ENCODE measurements around the gene CCNI. TPM values are rescaled to one million over a fixed set of nuclear protein-coding genes. Genes with fewer than 3 reads are reported as not detected.

Gene CCNI
- polyA plus RNA-seq, 2 donors = 70.0 to 112 TPM

- Histone ChIP-seq H3K27ac (ENCODE audit: low read depth in 2 of 2, low read length in 1 of 2) (no peak overlapping the region), H3K4me1 (ENCODE audit: control insufficient read depth in 2 of 2, insufficient read depth in 2 of 2, low read length in 1 of 2) (no peaks in the 10 kb centered on the region), H3K27me3 (ENCODE audit: control insufficient read depth in 1 of 2, insufficient read depth in 2 of 2, low read length in 2 of 2) (no peaks in the 10 kb centered on the region), H3K9me3 (ENCODE audit: control insufficient read depth in 2 of 2, insufficient read depth in 1 of 2, low read depth in 1 of 2, low read length in 1 of 2) (no peaks in the 10 kb centered on the region), H3K4me3 (ENCODE audit: low read depth in 1 of 2, low read length in 2 of 2) (no peak overlapping the region), H3K36me3 (ENCODE audit: control insufficient read depth in 2 of 2, insufficient read depth in 2 of 2, low read length in 1 of 2) (peaks cover 0 to 2% of the 10 kb centered on the region in 2 donors)
- 78 to 83% methylated on average over 1 of the region's 1 CpG for WGBS, 2 donors
Observed at GRCh38 chr4:77014256-77014655, 61.5 kb downstream of the CCNI start.

GRCh38 chr4:77012726-77013125, 63.1 kb downstream of the CCNI start:
- H3K9me3 ChIP-seq (ENCODE audit: control insufficient read depth in 2 of 2, insufficient read depth in 1 of 2, low read depth in 1 of 2, low read length in 1 of 2) = no peaks in the 10 kb centered on the region
- H3K4me3 ChIP-seq (ENCODE audit: low read depth in 1 of 2, low read length in 2 of 2) = no peak overlapping the region
- no peaks in the 10 kb centered on the region for H3K27me3 ChIP-seq (ENCODE audit: control insufficient read depth in 1 of 2, insufficient read depth in 2 of 2, low read length in 2 of 2)
- no peak overlapping the region for H3K27ac ChIP-seq (ENCODE audit: low read depth in 2 of 2, low read length in 1 of 2)
- peaks cover 0 to 2% of the 10 kb centered on the region in 2 donors for H3K36me3 ChIP-seq (ENCODE audit: control insufficient read depth in 2 of 2, insufficient read depth in 2 of 2, low read length in 1 of 2)
- no peaks in the 10 kb centered on the region for H3K4me1 ChIP-seq (ENCODE audit: control insufficient read depth in 2 of 2, insufficient read depth in 2 of 2, low read length in 1 of 2)
- WGBS, 2 donors = 72 to 76% methylated on average over 5 of the region's 5 CpGs

GRCh38 chr4:77010841-77011354, 64.9 kb downstream of the CCNI start:
- H3K4me3 ChIP-seq (ENCODE audit: low read depth in 1 of 2, low read length in 2 of 2) = no peak overlapping the region
- no peaks in the 10 kb centered on the region for H3K36me3 ChIP-seq (ENCODE audit: control insufficient read depth in 2 of 2, insufficient read depth in 2 of 2, low read length in 1 of 2)
- no peaks in the 10 kb centered on the region for H3K9me3 ChIP-seq (ENCODE audit: control insufficient read depth in 2 of 2, insufficient read depth in 1 of 2, low read depth in 1 of 2, low read length in 1 of 2)
- H3K27me3 ChIP-seq (ENCODE audit: control insufficient read depth in 1 of 2, insufficient read depth in 2 of 2, low read length in 2 of 2) = no peaks in the 10 kb centered on the region
- H3K27ac ChIP-seq (ENCODE audit: low read depth in 2 of 2, low read length in 1 of 2) = no peak overlapping the region
- peaks cover 0 to 3% of the 10 kb centered on the region in 2 donors for H3K4me1 ChIP-seq (ENCODE audit: control insufficient read depth in 2 of 2, insufficient read depth in 2 of 2, low read length in 1 of 2)
- WGBS, 2 donors = 89 to 93% methylated on average over 3 of the region's 3 CpGs

- peaks cover 0 to 3% of the 10 kb centered on the region in 2 donors for H3K4me1 ChIP-seq (ENCODE audit: control insufficient read depth in 2 of 2, insufficient read depth in 2 of 2, low read length in 1 of 2)
- no peaks in the 10 kb centered on the region for H3K27me3 ChIP-seq (ENCODE audit: control insufficient read depth in 1 of 2, insufficient read depth in 2 of 2, low read length in 2 of 2)
- H3K27ac ChIP-seq (ENCODE audit: low read depth in 2 of 2, low read length in 1 of 2) = no peak overlapping the region
- no peaks in the 10 kb centered on the region for H3K9me3 ChIP-seq (ENCODE audit: control insufficient read depth in 2 of 2, insufficient read depth in 1 of 2, low read depth in 1 of 2, low read length in 1 of 2)
- H3K36me3 ChIP-seq (ENCODE audit: control insufficient read depth in 2 of 2, insufficient read depth in 2 of 2, low read length in 1 of 2) = no peaks in the 10 kb centered on the region
- no peak overlapping the region for H3K4me3 ChIP-seq (ENCODE audit: low read depth in 1 of 2, low read length in 2 of 2)
Observed at GRCh38 chr4:77009511-77010115, 66.2 kb downstream of the CCNI start.

- Histone ChIP-seq H3K9me3 (ENCODE audit: control insufficient read depth in 2 of 2, insufficient read depth in 1 of 2, low read depth in 1 of 2, low read length in 1 of 2) (no peaks in the 10 kb centered on the region), H3K27me3 (ENCODE audit: control insufficient read depth in 1 of 2, insufficient read depth in 2 of 2, low read length in 2 of 2) (no peaks in the 10 kb centered on the region), H3K4me1 (ENCODE audit: control insufficient read depth in 2 of 2, insufficient read depth in 2 of 2, low read length in 1 of 2) (peaks cover 0 to 3% of the 10 kb centered on the region in 2 donors), H3K36me3 (ENCODE audit: control insufficient read depth in 2 of 2, insufficient read depth in 2 of 2, low read length in 1 of 2) (no peaks in the 10 kb centered on the region), H3K4me3 (ENCODE audit: low read depth in 1 of 2, low read length in 2 of 2) (no peak overlapping the region), H3K27ac (ENCODE audit: low read depth in 2 of 2, low read length in 1 of 2) (no peak overlapping the region)
- 12 to 30% methylated on average over 1 of the region's 1 CpG for WGBS, 2 donors
Observed at GRCh38 chr4:77007358-77008230, 68.2 kb downstream of the CCNI start.

GRCh38 chr4:77006753-77007353, 68.9 kb downstream of the CCNI start:
- WGBS, 2 donors = 65 to 82% methylated on average over 4 of the region's 4 CpGs
- no peaks in the 10 kb centered on the region for H3K36me3 ChIP-seq (ENCODE audit: control insufficient read depth in 2 of 2, insufficient read depth in 2 of 2, low read length in 1 of 2)
- H3K4me3 ChIP-seq (ENCODE audit: low read depth in 1 of 2, low read length in 2 of 2) = no peak overlapping the region
- H3K4me1 ChIP-seq (ENCODE audit: control insufficient read depth in 2 of 2, insufficient read depth in 2 of 2, low read length in 1 of 2) = peaks cover 0 to 3% of the 10 kb centered on the region in 2 donors
- no peak overlapping the region for H3K27ac ChIP-seq (ENCODE audit: low read depth in 2 of 2, low read length in 1 of 2)
- H3K27me3 ChIP-seq (ENCODE audit: control insufficient read depth in 1 of 2, insufficient read depth in 2 of 2, low read length in 2 of 2) = no peaks in the 10 kb centered on the region
- H3K9me3 ChIP-seq (ENCODE audit: control insufficient read depth in 2 of 2, insufficient read depth in 1 of 2, low read depth in 1 of 2, low read length in 1 of 2) = no peaks in the 10 kb centered on the region

- Histone ChIP-seq H3K9me3 (ENCODE audit: control insufficient read depth in 2 of 2, insufficient read depth in 1 of 2, low read depth in 1 of 2, low read length in 1 of 2) (no peaks in the 10 kb centered on the region), H3K27me3 (ENCODE audit: control insufficient read depth in 1 of 2, insufficient read depth in 2 of 2, low read length in 2 of 2) (no peaks in the 10 kb centered on the region), H3K4me3 (ENCODE audit: low read depth in 1 of 2, low read length in 2 of 2) (no peak overlapping the region), H3K4me1 (ENCODE audit: control insufficient read depth in 2 of 2, insufficient read depth in 2 of 2, low read length in 1 of 2) (peaks cover 0 to 3% of the 10 kb centered on the region in 2 donors), H3K36me3 (ENCODE audit: control insufficient read depth in 2 of 2, insufficient read depth in 2 of 2, low read length in 1 of 2) (peaks cover 0 to 4% of the 10 kb centered on the region in 2 donors), H3K27ac (ENCODE audit: low read depth in 2 of 2, low read length in 1 of 2) (no peak overlapping the region)
Observed at GRCh38 chr4:77003400-77003799, 72.4 kb downstream of the CCNI start.

GRCh38 chr4:77002321-77003107, 73.3 kb downstream of the CCNI start:
- Histone ChIP-seq H3K36me3 (ENCODE audit: control insufficient read depth in 2 of 2, insufficient read depth in 2 of 2, low read length in 1 of 2) (peaks cover 0 to 6% of the 10 kb centered on the region in 2 donors), H3K4me1 (ENCODE audit: control insufficient read depth in 2 of 2, insufficient read depth in 2 of 2, low read length in 1 of 2) (peaks cover 0 to 3% of the 10 kb centered on the region in 2 donors), H3K9me3 (ENCODE audit: control insufficient read depth in 2 of 2, insufficient read depth in 1 of 2, low read depth in 1 of 2, low read length in 1 of 2) (no peaks in the 10 kb centered on the region), H3K4me3 (ENCODE audit: low read depth in 1 of 2, low read length in 2 of 2) (no peak overlapping the region), H3K27ac (ENCODE audit: low read depth in 2 of 2, low read length in 1 of 2) (peak overlapping the region in 1 of 2 donors; percentile 69), H3K27me3 (ENCODE audit: control insufficient read depth in 1 of 2, insufficient read depth in 2 of 2, low read length in 2 of 2) (no peaks in the 10 kb centered on the region)
- 58 to 59% methylated on average over 5 of the region's 5 CpGs for WGBS, 2 donors

GRCh38 chr4:77001907-77002306, 73.9 kb downstream of the CCNI start:
- Histone ChIP-seq H3K27me3 (ENCODE audit: control insufficient read depth in 1 of 2, insufficient read depth in 2 of 2, low read length in 2 of 2) (no peaks in the 10 kb centered on the region), H3K4me1 (ENCODE audit: control insufficient read depth in 2 of 2, insufficient read depth in 2 of 2, low read length in 1 of 2) (peaks cover 0 to under 1% of the 10 kb centered on the region in 2 donors), H3K36me3 (ENCODE audit: control insufficient read depth in 2 of 2, insufficient read depth in 2 of 2, low read length in 1 of 2) (peaks cover 0 to 6% of the 10 kb centered on the region in 2 donors), H3K27ac (ENCODE audit: low read depth in 2 of 2, low read length in 1 of 2) (peak overlapping the region; percentile 69 to 79), H3K9me3 (ENCODE audit: control insufficient read depth in 2 of 2, insufficient read depth in 1 of 2, low read depth in 1 of 2, low read length in 1 of 2) (no peaks in the 10 kb centered on the region), H3K4me3 (ENCODE audit: low read depth in 1 of 2, low read length in 2 of 2) (no peak overlapping the region)
- 13 to 33% methylated on average over 1 of the region's 1 CpG for WGBS, 2 donors
